RCC 7860 (cell line): Measurements from ENCODE around the gene OCSTAMP.

Experiments used
- DNase-seq: peaks from one replicate; pipeline ENCODE4 v3.0.0-alpha.2; 2015; ENCODE audit warnings: low spot score
- FAIRE-seq: peaks from 2 replicates; lab custom pipeline; 2012; peaks lifted over from hg19 to GRCh38; lab: Jason Lieb, UNC

Gene OCSTAMP

DNA sequence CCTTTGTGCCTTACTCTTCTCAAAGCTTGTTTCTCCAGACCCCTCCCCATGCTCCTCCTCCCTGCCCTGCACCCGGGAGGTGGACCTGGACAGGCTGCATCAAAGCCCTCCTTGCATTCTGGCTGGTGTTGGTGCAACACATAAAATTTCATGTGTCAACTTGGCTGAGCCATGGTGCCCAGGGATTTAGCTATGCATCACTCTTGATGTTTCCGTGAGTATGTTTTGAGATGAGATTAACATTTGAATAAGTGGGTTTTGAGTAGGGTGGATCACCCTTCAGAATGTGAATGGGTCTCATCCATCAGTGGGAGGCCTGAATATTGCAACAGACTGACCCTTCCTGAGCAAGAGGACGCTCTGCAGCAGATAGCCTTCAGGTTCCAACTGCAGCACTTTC lies 4.4 kb upstream of the OCSTAMP start:
- no peak for FAIRE-seq
- no peak for DNase-seq

DNA sequence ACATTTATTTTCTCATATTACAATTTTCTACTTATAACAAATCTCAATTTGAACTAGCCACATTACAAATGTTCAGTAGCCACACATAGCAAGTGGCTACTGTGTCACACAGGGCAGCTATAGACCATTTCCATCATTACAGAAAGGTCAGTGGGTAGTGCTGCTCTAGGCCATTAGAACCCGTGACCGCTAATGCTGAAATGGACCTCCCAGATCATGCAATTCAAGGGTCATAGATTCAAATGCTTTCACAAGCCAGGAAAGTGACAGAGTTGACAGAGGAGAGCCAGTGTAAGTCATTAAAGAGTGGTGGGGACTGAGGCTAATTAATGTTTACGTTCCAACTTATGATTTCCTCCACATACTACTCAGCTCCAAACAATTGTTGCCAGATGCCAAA lies 3.5 kb upstream of the OCSTAMP start:
- no peak for FAIRE-seq
- no peak for DNase-seq

DNA sequence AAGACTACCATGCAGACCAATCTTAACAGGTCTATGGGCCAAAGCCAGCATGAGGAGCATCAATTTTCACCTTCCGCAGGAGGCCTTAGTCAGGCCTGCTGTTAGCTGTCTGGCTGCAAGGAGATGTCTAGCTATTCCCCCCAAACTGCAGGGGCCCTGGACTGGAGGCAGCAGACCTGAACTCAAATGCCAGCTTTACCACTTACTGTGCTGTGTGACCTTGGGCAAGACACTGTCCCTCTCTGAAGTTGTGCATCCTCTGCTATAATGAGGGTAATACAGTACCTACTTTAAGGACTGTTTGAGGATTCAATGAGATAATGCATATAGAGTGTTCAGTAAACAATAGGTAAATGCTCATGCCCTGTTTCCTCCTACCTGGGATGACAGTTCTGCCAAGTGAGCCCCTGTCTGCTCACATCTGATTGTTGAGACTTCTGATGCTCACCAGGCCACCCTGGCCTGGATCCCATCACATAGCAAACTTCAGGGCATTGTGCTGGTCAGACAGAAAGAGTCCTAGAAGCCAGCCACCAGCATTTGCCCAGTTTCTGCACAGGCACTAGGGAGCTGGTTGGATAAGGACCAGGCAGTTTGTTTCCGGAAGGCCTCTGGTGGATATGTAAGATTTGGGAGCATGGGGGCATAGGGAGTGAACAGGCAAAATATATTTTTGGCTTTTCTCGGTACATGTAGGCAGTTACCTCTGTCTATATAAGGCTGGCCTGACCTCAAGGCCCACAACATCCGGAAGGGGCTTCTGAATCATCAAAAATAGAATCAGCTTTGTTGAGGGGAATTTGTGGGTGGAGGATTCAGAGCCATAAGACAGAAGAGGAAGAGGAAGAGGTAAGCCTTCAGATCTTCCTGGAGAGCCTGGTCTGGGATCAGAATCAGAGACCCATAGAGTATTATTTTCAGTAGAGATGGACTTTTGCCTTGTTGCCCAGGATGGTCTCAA lies 2.3 kb upstream of the OCSTAMP start:
- no peak for FAIRE-seq
- no peak for DNase-seq

DNA sequence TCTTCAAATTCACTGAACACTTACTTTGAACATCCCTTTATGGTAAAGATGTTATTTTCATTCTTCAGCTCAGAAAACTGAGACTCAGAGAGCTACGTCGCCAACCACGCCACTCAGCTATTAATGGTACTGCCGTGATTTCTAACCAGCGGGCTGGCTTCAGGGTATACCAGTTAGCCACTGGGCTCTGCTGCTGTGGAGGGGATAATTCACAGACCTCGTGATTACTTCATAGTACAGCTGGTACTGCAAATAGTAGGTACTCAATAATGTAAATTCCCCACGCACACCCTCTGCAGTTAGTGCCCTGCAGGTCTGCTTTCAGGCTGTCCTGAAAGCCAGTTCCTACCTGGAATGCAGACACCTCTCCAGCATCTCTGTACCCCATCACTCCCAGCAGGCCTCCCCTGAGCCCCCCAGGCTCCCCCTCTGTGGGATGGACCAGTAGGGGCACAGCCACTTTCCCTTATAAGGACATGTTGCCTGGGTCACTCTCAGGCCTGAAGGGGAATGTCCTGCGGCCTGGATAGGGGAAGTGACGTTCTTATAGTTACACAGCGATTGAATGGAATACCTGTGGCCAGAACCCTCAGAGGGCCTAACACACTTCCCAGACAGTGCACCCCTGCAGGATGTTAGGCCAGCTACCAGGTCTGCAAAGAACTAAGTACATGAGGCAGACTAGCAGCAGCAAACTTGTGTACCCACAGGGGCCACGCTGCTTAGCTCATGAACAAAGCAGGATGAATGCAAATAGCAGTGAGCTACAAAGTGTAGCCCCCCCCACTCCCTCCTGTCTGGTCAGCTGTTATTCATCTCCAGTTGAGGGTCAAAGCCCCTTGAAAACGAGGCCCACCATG lies 1.3 kb upstream of the OCSTAMP start:
- no peak for FAIRE-seq
- DNase-seq, result no peak

DNA sequence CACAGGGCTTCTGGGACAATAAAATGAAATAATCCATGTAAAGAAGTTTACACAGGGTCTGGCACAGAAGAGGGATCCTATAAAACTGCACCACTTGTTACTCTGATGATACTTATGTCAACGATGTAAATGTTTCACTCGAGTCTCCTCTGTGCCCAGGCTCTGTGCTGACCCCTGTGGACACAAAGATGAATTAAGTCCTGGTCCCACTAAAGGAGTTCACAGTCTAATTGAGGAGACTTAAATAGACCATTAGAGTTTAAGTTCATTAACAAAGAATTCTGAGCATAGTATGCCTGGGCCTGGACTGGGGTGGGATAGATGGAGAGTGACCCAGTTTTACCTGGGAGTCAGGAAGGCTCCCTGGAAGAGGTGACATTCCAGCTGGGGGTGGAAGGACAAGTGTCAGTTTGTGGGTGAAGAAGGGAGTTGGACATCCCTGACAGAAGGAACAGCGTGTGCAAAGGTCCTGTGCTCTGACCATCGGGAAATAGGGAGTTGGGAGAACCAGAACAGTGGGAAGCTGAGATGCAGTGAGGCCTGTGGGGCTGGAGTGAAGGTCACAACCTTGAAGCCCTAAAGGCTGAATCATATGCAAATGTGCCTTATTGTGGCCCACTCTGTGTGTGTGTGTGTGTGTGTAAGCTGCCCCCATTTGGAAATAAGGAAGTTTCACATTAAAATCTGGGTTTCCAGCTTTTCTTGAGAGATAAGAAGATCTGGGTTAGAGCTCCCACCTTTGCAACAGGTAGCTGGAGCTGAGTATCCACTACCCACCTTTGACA lies 1.1 kb downstream of the OCSTAMP start:
- no peak for FAIRE-seq

DNA sequence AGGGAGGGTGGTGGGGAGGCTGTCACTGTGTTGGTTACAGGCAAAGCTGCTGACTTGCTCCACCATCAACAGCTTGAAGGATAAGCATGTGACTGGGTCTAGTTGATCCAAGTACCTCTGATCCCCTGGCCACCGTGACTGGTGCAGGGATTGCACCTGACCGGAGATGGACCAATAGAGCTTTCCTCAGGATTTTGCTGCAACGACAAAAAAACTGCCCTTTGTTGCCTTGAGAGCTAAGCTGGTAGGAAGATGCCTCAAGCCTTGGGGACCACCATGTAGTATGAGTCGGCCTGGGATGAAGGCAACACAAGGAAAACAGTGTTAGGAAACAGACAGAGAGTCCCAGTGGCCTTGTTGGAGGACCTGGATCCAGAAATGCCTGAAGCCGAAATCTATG lies 1.8 kb downstream of the OCSTAMP start:
- FAIRE-seq, result no peak
- no peak for DNase-seq

More for the DNA sequence above, 1.1 kb downstream of the OCSTAMP start:
- no peak for DNase-seq

DNA sequence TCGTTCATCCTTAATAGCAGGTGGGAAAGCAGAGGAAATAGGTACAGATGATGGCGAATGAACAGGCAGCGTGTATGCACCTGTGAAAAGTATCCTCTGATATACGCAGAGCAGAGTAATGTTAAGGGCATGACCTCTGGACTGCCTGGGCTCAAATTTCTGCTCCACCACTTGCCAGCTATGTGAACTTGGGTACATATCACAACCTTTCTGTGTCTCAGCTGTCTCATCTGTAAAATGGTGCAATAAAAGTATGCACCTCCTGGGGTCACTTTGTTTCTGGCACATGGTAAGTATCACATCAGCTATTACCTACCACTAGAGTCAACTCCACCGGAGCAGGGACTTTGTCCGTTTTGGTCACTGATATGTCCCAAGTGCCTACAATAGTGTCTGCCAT lies 2.5 kb downstream of the OCSTAMP start:
- DNase-seq, result no peak
- no peak for FAIRE-seq

DNA sequence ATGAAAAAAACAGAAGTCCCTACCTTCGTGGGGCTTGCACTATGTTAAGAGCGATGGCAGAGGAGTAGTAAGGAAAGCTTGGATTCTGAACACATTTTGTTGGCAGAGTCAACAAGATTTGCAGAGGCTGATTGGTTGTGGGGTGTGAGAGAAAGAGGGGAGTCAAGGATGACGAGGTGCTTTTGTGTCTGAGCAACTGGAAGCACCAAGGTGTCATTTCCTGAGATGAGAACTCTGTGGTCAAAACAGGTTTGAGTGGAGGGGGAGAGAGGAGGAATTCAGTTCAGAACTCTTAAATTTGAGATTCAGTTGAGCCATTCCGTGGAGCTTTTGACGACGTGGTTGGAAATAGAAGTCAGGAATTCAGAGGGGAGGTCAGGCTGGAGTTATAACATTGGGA lies 3.5 kb downstream of the OCSTAMP start:
- no peak for FAIRE-seq
- DNase-seq, result no peak

DNA sequence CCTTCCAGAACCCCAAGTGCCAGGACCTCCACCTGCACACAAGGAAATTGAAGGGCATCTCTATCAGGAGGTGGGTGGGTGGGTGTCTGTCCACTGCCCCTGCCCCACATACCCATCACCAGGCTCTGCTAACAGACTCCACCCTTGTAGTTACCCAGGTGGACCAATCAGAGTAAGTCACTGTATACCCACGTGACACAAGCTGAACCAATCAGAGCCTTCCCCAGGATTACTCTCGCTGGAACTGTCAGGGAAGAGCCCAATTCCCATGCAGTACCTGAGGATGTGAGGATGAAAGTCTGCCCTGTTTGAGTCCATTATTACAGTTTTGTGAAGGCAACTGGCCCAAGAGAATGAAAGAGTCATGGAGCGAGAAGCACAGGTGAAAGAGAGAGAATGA lies 4.2 kb downstream of the OCSTAMP start:
- FAIRE-seq (no peak), DNase-seq (no peak)

DNA sequence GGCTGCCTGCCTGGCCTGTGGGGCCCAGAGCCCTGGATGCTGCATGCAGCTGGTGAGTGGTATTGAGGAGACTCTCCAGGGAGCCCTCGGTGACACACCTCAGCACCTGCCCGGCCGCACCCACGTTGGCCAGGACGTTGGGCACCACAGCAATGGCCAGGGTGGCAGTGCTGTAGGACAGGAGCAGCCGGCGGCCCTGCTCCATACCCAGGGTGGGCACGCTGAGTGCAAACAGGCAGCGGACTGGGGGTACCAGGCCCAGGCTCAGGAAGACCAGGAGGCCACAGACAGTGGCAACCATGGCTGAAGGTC lies 4.7 kb downstream of the OCSTAMP start:
- FAIRE-seq (no peak), DNase-seq (no peak)

DNA sequence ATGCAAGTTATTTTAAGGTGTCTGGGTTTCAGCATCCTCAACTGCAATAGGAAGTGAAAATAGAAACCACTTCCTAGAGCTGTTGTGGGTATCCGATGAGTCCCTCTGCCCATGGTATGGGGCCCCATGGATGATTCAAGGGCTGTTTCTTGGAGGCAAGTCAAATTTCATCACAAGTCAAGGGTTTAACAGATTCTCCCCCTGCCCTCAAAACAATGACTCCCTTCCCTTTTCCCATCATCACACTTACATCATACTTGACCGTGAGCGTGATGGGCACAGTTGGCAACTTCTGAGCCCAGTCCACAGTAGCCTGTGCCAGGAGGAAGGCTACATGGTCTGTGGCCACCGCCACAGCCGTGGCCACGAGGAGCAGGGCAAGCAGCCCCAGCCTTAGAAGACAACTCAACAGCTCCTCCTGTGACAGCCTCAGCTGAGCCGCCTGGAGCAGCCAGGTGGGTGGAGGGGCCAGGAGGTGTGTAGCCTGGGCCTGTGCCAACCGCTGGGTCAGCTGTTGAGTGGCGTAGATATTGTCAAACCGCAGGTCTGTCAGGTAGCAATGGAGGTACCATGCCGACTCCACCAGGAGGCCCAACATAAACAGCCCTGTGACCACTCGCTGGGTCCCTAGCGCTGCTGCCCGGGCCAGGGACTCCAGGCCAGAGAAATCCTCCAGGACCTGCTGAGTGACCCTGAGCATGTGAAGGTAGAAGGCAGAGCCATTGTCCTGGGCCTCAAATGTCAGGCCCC lies 5.2 kb downstream of the OCSTAMP start:
- no peak for DNase-seq
- FAIRE-seq, result no peak

DNA sequence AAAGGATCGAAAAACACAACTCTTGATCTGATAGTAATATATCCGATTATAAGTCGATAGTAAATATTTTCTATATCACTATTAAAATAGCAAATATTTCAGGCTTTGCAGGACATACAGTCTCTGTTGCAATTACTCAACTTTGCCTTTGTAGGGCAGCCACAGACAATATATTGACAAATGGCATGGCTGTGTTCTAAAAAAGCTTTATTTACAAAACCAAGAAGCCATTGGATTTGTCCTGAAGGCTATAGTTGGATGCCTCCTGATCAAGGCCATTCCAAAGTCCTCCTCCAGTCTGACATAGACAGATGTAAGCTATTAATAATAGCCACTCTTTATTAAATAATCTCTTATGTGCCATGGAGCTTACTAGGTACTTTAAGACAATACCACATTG lies 5.9 kb downstream of the OCSTAMP start:
- DNase-seq (no peak), FAIRE-seq (no peak)

DNA sequence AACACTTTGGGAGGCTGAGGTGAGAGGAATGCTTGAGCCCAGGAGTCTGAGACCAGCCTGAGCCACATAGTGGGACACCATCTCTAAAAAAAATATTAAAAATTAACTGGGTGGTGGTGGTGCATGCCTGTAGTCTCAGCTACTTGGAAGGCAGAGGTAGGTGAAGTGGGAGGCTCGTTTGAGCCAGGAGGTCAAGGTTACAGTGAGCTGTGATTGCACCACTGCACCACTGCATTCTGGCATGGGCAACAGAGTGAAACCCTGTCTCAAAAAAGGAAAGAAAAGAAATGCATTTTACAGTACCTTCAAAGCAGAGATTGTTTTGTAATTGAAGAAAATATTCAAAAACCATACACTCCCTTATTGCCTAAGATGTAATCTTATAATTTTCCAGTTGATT lies 6.5 kb downstream of the OCSTAMP start:
- DNase-seq (no peak), FAIRE-seq (no peak)

DNA sequence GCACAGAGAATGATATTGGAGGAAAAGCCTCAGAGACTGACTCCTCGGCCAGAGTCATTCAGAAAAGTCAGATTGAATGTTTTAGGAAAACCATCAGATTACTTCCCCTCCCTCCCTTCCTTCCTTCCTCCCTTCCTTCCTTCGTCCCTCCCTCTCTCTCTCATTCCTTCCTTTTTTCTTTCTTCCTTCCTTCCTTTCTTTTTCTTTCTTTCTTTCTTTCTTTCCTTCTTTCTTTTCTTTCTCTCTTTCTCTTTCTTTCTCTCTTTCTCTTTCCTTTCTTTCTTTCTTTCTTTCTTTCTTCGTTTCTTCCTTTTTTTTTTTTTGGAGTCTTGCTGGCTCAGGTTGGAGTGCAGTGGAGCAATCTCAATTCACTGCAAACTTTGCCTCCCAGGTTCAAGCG lies 7.4 kb downstream of the OCSTAMP start:
- no peak for FAIRE-seq
- no peak for DNase-seq

DNA sequence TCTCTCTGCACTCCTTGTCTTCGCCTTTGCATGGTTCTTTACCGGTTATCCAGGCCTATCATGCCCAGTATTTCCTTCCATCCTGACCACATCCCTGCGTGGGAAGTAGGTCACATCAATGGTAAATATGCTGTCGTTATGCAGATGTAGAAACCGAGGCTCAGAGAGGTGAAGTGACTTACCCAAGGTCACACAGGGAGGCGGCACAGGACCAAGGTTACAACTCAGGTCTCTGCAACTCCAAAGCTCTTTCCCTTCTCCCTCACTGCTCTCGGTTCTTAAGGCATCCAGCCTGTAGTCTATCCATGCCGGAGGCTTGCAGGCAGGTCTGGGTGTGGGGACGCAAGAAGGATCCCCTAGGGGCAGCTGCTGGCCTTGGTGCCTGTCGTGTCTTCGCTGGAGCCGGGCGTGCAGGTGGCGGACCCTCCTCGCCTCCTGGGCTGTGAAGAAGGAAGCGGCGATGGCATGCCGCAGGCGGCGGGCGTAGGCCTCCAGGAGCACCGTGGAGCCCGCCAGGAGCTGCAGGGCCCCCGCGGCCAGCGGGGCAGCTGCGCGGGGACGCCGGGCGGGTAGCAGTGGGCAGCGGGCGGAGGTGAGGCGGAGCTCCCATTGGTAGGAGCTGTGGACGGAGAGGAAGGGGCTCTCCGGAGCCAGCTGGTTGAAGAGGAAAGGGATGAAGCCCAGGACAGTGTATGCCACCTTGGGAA lies 9.1 kb downstream of the OCSTAMP start:
- DNase-seq (no peak), FAIRE-seq (no peak)

DNA sequence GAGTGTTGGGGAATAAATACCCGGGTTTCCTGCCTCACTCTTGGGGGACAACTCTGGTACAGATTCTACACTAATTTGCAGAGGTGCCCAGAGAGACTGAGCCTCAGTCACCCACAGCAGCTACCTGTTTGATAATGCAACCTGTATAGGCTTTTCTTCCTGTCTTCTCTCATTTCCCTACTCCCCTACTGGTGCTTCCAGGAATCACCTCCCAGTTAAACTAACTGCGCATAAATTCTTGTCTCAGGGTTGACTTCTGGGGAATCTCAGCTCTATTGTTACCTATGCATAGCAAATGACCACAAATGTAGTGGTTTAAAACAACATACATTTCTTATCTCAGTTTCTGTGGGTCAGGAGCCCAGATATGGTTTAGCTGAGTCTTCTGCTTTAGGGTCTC lies 11.3 kb downstream of the OCSTAMP start:
- DNase-seq (no peak), FAIRE-seq (no peak)

DNA sequence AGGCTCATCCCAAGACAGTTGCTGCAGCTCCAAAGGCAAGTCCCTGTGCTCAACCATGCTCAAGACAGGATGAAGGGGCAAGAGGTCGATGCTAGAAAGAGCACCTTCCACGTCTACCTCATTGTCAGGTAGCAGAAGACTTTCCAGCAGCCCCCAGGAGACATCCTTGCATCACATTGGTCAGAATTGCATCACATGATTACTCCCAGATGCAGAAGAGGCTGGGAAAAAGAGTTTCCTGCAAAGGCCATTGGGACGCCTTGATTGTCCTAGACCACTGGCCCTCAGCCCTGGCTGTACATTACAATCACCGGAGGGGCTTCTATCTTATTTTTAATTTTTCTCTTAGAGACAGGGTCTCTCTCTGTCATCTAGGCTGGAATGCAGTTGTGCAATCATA lies 19.8 kb downstream of the OCSTAMP start:
- FAIRE-seq, result no peak
- no peak for DNase-seq

DNA sequence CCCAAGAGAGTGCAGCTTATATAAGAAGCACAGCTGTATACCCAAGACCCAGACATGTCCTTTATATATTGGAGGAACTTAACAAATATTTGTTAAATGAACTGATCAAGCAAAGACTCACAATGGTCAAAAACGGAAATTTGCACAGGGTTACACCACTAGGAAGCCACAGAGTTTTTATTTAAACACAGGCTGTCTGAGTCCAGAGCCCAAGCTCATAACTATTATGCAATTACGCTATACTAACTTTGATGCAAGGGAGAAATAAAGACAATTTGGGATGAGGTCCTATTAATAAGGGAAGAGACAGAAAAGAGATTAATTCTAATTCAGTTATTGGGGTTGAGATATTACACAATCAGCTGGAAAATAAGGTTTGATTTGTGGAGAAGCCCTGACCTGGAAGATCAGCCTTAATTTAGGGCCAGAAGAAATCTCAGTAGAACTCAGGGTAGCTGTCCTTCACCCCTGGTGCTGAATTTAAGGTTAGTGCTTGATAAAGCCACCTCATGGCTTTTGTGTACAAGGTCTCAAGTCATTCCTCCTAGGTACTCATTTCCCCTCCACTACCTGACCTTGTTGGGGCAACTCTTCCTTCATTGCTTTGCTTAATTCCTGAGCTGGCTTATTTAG lies 26.6 kb downstream of the OCSTAMP start:
- DNase-seq (no peak), FAIRE-seq (no peak)

DNA sequence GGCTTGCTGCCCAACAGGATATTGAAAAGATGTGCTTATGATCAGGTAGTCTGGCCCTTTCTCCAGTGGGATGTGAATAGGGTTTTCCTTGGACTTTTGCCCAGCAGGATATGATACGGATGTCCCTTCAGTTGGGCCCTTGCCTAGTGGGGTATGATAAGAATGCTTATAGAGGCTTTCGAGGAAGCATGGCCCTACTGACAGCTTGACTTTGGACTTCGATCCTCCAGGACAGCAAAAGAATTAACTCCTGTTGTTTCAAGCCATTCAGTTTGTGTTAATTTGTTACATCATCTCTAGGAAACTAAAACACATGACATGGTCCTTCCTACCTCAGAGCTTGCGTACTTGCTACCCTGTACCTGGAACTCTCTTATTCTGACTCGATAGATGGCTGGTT lies 27.3 kb downstream of the OCSTAMP start:
- FAIRE-seq, result no peak

More for the DNA sequence above, 27.3 kb downstream of the OCSTAMP start:
- no peak for DNase-seq
